ENCODE data around the gene P2RY12. TPM values are rescaled to one million over a fixed set of nuclear protein-coding genes. Genes with fewer than 3 reads are reported as not detected.

The P2RY12 gene
- total RNA-seq, 1 donor from 2014 or later = not detected

- Mint-ChIP-seq H3K27me3 (ENCODE audit: low read depth) (no peaks in the 10 kb centered on the region), H3K36me3 (no peaks in the 10 kb centered on the region), H3K27ac (no peak overlapping the region), H3K4me3 (no peak overlapping the region), H3K4me1 (no peaks in the 10 kb centered on the region), H3K9me3 (no peaks in the 10 kb centered on the region)
- TF ChIP-seq CTCF (IDR thresholded peaks at IDR 0.05; ENCODE audit: unreplicated experiment) = no peak
- DNase-seq (ENCODE audit: low spot score in 2 of 2, unreplicated experiment in 2 of 2) = no peak
These were observed 33.9 kb downstream of the P2RY12 start for GRCh38 chr3:151350656-151351055.

GRCh38 chr3:151347432-151347831, 37.1 kb downstream of the P2RY12 start:
- H3K9me3 Mint-ChIP-seq = no peaks in the 10 kb centered on the region
- no peaks in the 10 kb centered on the region for H3K27me3 Mint-ChIP-seq (ENCODE audit: low read depth)
- no peak for DNase-seq (ENCODE audit: low spot score in 2 of 2, unreplicated experiment in 2 of 2)
- no peaks in the 10 kb centered on the region for H3K4me1 Mint-ChIP-seq
- no peaks in the 10 kb centered on the region for H3K36me3 Mint-ChIP-seq
- H3K4me3 Mint-ChIP-seq = no peak overlapping the region
- TF ChIP-seq CTCF (IDR thresholded peaks at IDR 0.05; ENCODE audit: unreplicated experiment) = no peak
- H3K27ac Mint-ChIP-seq = no peak overlapping the region

DNA sequence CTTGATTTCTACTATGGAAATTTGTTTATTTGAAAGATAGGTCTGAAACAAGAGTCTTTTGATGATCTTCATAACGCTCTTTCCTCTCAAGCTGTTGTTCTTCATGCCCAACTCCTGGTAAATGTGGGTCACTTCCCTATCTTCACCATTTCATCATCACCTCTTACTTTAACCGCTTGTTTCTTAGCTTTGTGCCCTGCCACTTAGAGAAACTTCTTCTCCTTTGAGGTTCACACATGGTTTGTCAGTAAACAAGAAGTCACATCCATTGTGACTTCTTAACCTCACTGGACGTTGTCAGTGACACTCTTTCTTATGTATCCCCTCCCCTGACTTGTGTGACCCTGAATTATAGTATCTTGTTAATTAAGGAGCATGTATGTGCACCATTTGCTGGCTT, 38.3 kb downstream of the P2RY12 start:
- peaks cover 1% of the 10 kb centered on the region for H3K36me3 Mint-ChIP-seq
- no peak for DNase-seq (ENCODE audit: low spot score in 2 of 2, unreplicated experiment in 2 of 2)
- no peaks in the 10 kb centered on the region for H3K9me3 Mint-ChIP-seq
- H3K4me1 Mint-ChIP-seq = no peaks in the 10 kb centered on the region
- no peaks in the 10 kb centered on the region for H3K27me3 Mint-ChIP-seq (ENCODE audit: low read depth)
- H3K4me3 Mint-ChIP-seq = no peak overlapping the region
- no peak overlapping the region for H3K27ac Mint-ChIP-seq
- TF ChIP-seq CTCF (IDR thresholded peaks at IDR 0.05; ENCODE audit: unreplicated experiment) = no peak

DNA sequence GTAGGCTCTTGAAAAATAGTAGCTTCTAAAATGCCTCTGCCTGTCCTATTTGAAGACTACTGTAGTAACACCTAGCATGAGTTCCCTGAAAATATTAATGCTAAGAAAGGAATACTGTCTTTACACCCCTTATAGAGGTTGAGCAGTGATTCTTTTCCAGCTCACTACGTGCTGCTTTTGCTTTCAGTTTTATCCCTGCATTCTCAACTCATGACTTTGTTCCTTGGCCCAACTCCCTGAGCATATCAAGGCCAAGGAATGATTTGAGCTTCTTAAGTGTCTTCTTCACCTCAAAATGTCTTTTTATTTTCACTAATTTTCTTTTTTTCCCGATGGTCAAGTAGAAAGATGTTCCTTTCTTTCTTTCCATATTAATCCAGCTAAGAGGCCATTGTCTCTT, 38.7 kb downstream of the P2RY12 start:
- peaks cover 1% of the 10 kb centered on the region for H3K36me3 Mint-ChIP-seq
- H3K4me3 Mint-ChIP-seq = no peak overlapping the region
- H3K27me3 Mint-ChIP-seq (ENCODE audit: low read depth) = no peaks in the 10 kb centered on the region
- no peak overlapping the region for H3K27ac Mint-ChIP-seq
- DNase-seq (ENCODE audit: low spot score in 2 of 2, unreplicated experiment in 2 of 2) = no peak
- no peaks in the 10 kb centered on the region for H3K4me1 Mint-ChIP-seq
- no peaks in the 10 kb centered on the region for H3K9me3 Mint-ChIP-seq
- no peak for TF ChIP-seq CTCF (IDR thresholded peaks at IDR 0.05; ENCODE audit: unreplicated experiment)

DNA sequence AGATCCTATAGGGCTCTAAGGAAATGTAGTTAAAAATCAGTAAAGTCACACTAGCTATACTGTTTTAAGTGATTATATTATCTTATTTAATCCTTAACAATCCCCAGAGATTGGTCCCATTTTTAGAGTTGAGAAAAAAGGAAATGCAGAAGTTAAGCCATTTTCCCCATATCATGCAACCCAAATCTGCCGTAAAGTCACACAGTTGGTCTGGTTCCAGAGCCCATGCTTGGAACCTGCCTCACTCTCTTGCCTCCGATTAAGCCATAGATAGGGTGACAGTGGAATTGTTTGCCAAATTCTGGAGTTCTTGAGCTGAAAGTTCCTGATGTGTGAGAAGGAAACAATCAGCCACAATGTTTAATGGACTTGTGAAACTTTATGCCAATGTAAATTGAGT, 52.9 kb downstream of the P2RY12 start:
- Mint-ChIP-seq H3K36me3 (no peaks in the 10 kb centered on the region), H3K4me1 (no peaks in the 10 kb centered on the region), H3K9me3 (no peaks in the 10 kb centered on the region), H3K27ac (no peak overlapping the region), H3K4me3 (no peak overlapping the region), H3K27me3 (ENCODE audit: low read depth) (no peaks in the 10 kb centered on the region)
- DNase-seq (ENCODE audit: low spot score in 2 of 2, unreplicated experiment in 2 of 2) = no peak
- TF ChIP-seq CTCF (IDR thresholded peaks at IDR 0.05; ENCODE audit: unreplicated experiment) = no peak

GRCh38 chr3:151330899-151331298, 53.7 kb downstream of the P2RY12 start:
- Mint-ChIP-seq H3K36me3 (no peaks in the 10 kb centered on the region), H3K4me3 (no peak overlapping the region), H3K9me3 (no peaks in the 10 kb centered on the region), H3K27ac (no peak overlapping the region), H3K27me3 (ENCODE audit: low read depth) (no peaks in the 10 kb centered on the region), H3K4me1 (no peaks in the 10 kb centered on the region)
- no peak for DNase-seq (ENCODE audit: low spot score in 2 of 2, unreplicated experiment in 2 of 2)
- no peak for TF ChIP-seq CTCF (IDR thresholded peaks at IDR 0.05; ENCODE audit: unreplicated experiment)

All from mesothelial cell of epicardium (in vitro differentiated cells).